Tibial nerve (tissue), 4 donors: ENCODE data around the gene TMED3.

Experiments used
- CTCF ChIP-seq, 5 experiments: fragments of 200-600 bp in 3 of 5; fragments of 450-650 bp in 2 of 5; sonication (generic) in 3 of 5; IDR thresholded peaks; one replicate each; pipeline ENCODE4 v1.5.1; 2016 to 2019; ENCODE audit warnings: antibody characterized with exemption in 5 of 5, mild to moderate bottlenecking in 3 of 5, moderate library complexity in 2 of 5
- EP300 ChIP-seq, 2 donors: sonication (generic); formaldehyde crosslinking; IDR thresholded peaks; one replicate each; pipeline ENCODE4 v1.6.1; 2017; ENCODE audit warnings: antibody characterized with exemption in 2 of 2, mild to moderate bottlenecking in 1 of 2
- POLR2A ChIP-seq, 2 donors: fragments of 450-650 bp; IDR thresholded peaks; one replicate each; pipeline ENCODE4 v1.6.1; 2017; ENCODE audit warnings: antibody characterized with exemption in 2 of 2, mild to moderate bottlenecking in 2 of 2, moderate library complexity in 2 of 2

- TF ChIP-seq CTCF (IDR thresholded peaks at IDR 0.05) (no peak), POLR2A (IDR thresholded peaks at IDR 0.05) (no peak), EP300 (IDR thresholded peaks at IDR 0.05) (no peak)
These were observed 54.9 kb downstream of the TMED3 start for GRCh38 chr15:79365765-79366164.
